Posterior vena cava (tissue), 2 donors: ENCODE data around the gene PTPRH. TPM values are rescaled to one million over a fixed set of nuclear protein-coding genes. Genes with fewer than 3 reads are reported as not detected.

Source experiments
- DNase-seq: peaks from one replicate; pipeline ENCODE4 v3.0.0-alpha.2; 2020; ENCODE audit warnings: low spot score
- intact Hi-C, 2 donors: fragments of 100-400 bp; cut with DNase I; formaldehyde crosslinking; loops; one replicate each; pipeline versions ENCODE4 v1.14.1 to v1.14.2; 2022 to 2023
- total RNA-seq, 2 donors: library from RNA; stranded (reverse); fragmentation: NEBNext Ultra II Directional; extraction: Animal tissue kit (Norgen Biotek cat#: 25700); gene quantifications; one replicate each; pipeline ENCODE4 v1.2.1, GENCODE V29; 2021
- donor health status: DM: yes; HTN: yes; CAD: no.
- donor health status: DM: yes; HTN: yes; CAD: no.

PTPRH gene
- total RNA-seq, 2 donors from 2014 or later: 0.81 to 1.6 TPM

DNA sequence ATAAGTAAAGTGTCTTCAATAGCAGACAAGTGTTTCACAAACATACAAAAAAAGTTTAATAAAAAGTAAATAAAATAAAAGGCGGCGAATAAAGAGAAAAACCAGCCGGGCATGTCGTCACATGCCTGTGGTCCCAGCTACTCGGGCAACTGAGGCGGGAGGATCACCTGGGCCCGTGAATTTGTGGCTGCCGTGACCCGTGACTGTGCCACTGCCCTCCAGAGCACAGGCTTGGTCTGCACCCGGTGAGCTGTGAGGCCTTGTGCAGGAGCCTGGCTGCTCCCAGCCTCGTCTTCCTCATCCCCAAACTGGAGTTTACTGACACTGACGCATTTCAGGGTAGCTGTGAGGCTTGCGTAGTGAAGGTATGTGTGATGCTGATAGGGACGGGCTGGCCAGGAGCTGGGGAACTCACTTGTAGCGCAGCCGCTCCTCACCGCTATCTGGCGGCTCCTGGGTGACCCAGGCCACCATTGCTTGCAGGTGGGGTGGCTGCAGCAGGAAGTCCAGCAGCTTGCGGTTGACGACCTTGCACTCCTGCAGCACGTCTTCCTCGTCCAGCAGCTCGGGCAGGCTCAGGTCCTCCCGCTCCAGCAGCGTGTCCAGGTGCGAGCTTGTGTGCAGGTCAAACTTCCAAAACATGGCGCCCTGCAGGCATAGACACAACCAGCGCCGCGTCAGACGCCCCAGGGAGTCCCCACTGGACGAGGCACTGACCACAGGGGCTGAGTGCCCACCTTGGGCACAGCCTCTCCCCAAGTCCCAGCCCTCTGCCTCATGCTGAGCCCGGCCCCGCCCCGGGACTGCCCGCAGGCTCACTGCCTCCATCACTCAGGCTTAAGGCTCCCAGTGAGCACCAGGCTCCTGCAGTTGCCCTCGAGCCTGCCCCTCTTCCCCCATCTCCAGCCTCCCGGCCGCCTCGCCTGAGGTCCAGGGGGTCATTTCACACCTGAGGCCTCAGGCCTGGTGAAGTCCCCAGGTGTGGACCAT is 37.5 kb upstream of the PTPRH start:
- DNase-seq: no peak
- intact Hi-C loops: no loop called here

DNA sequence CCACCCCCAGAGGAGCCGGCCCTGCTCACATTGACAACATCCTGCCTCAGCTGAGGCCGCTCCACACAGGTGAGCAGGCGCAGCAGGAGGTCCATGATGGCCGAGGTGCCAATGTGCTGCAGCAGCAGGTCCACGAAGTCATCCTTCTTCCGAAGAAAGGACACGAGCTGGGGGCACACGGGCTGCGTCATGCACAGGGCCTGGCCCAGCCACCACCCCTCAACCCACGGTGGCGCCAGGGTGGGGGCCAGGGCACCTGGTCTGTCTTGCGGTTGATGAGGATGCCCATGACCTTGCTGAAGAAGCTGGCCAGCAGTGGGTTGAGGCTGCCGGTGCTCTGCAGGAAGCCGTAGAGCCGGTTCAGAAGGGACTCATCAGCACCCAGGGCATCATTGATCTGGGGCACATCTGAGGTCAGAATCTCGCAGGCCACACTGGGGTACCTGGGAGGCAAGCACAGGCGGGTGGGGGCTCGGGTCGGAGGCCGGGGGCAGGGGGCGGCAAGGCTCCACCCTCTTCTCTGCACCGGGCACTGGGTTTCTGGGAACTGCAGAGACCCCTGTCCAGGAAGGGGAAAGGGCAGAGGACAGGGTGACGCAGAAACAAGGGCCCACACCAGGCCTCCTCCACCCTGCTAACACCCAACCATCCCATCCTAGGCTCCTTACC is 36.1 kb upstream of the PTPRH start:
- intact Hi-C loops: no loop called here
- no peak for DNase-seq

DNA sequence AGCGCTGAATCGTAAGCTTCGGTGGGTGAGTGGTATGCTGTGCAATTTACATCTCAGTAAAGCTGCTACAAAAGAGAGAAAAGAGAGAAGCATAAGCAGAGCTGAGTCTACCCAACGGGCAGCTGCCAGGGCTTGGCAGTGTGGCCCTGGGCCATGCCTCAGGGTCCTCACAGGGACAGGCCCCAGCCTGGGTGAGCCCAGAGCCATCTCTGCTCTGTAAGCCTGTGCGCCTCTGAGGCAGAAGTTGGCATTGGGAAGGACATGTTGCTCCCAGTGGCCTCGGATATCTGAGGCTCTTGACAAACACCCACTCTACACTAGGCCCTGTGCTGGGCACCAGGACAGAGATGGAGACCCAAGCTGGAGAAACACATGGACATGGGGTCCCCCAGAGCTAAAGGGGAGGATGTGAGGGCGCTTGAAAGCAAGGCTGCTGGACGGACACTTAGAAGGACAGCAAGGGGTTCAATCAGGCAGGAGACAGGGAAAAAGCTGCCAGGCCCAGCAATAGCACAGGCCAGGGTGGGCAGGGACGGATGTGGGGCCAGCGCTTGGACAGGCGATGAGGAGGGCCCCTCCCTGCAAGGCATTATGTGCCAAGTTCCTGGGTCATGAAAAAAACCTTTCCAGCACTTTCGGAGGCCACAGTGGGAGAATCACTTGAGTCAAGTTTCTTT is 34.8 kb upstream of the PTPRH start:
- intact Hi-C loops: no loop called here
- no peak for DNase-seq

DNA sequence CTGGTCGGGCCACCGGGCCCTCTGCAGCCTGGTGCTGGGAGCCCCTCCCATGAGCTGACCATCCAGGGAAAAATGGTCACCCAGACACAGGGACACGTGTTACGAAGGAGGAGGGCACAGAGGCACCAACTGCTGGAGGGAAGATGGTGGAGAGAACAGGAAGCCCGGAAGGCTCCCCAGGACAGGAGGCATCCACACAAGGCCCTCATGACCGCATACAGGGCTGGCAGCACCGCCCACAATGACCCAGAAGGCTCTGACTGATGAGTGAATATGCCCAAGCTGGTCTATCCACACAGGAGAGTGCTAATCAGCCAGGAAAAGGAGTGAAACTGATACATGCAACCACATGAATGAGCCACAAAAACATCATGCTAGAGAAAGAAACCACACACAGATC is 33.2 kb upstream of the PTPRH start:
- no peak for DNase-seq
- intact Hi-C loops: no loop called here

DNA sequence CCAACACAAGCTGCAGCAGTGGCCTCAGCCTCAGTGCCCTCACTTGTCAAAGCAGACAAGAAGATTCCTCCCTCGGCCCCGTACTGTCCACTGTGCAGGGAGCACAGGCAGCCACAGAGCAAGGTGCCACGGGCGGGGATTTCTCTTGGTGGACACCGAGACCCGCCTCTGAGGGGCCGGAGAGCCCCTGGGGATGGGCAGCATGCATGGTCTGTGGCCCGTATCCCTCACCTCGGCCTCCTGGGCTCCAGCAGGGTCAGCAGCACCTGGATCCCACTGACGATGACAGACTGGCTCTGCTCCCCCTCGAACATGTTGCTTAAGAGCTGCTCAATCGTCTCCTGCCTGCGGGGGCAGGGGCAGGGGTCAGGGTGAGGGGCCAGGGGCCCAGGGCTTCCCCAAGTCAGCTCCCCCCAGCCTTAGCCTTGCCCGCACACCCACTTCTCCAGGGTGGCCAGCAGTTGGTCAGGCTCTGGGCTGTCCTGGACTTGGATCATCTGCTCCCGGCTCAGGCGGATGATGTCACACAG is 32.7 kb upstream of the PTPRH start:
- intact Hi-C loops: no loop called here
- DNase-seq: no peak

DNA sequence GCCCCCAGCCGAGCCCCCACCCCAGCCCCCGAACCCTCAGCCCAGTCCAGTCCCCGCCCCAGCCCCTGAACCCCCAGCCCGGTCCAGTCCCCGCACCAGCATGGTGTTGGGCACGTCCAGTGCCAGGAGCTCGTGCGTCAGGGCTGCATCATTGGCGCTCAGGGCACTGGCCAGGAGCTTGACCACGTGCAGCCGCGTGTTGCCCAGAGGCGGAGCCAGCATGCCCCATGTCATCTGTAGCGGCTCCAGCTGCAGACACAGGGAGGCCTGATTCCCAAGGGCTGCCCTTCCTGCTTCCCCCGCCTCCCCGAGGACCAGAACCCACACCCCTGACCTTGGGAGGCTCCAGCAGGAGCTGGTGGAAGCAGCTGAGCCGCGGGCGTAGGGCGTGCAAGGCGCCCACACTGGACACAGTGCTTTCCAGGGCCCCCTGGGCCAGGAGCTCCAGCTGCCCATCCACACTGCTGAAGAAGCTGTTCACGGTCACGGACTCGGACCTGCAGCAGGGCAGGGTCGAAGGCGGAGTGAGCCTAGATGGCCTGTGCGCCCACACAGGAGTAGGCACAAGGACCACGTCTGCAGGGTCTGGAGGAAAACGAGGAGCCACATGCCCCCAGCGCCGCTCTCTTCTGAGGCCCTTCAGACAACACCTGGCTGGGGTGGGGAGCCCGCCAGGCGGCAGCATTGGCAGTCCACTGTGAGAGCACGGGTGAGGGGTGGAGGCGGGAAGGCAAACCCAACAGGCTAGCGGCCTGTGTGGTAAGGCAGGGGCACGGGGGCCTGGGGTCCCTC is 32.0 kb upstream of the PTPRH start:
- intact Hi-C loops: no loop called here
- DNase-seq: no peak

DNA sequence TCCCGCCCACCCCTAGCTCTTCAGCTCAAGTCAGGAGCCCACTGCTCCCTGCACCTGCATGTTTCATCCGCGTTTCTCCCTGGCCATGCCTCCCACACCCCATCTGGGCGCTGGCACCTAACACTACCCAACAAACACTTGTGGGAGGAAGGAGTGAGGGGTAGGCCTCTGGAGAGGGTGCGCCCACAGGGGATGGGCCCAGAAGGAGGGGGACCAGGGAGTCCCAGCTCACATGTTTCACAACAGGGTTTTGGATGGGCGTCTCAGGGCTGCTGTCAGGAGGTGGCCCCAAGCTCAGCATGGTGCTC is 31.4 kb upstream of the PTPRH start:
- DNase-seq: no peak
- intact Hi-C loops: no loop called here

DNA sequence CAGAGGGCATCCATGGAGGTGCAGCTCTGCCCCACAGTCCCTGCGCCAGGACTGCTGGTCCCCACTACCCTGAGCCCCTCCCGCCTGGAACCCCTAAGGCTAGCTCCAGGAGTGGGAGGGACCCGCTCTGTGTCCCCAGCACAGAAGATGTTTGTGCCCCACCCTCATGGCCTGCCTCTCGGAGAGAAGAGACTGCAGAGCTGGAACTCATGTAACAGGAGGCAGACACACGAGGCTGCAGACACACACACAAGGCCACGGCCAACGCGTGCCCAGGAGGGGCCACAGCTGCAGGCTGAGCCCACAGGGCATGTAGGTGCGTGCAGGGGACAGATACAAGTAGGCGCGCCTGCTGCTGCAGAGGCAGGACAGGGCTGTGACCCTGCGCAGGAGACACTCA is 29.7 kb upstream of the PTPRH start:
- peak; percentile 78 for DNase-seq
- intact Hi-C loops: no loop called here

DNA sequence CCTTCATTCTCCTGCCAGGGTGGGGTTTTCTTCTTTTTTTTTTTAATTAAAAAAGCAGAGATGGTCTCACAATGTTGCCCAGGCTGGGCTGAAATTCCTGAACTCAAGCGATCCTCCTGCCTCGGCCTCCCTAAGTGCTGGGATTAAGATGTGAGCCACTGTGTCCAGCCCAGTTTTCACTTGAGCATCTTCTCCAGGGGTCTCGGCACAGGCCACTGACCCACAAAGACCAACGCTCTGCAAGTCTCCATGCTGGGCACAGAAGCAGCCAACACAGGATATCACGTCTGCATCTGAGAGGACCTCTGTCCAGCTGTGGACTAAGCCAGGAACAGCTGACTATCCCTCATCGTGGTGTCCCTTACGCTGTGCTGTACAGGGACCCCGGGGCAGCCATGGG is 28.7 kb upstream of the PTPRH start:
- intact Hi-C loops: no loop called here
- DNase-seq: no peak

DNA sequence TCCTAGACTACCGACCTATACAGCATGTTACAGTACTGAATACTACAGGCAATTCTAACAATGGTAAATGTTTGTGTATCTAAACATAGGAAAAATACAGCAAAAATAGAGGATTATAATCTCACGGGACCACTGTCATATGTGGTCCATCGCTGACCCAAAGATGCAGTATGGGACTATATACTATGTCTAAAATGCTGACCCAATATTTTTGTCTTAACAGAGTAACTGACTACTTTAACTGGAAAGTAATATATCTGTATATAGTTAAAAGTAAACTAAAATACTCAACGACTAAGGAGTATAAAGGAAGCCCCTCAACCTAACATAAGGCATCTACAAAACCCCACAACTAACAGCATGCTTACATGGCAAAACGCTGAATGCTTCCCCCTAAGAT is 23.7 kb upstream of the PTPRH start:
- no peak for DNase-seq
- intact Hi-C loops: no loop called here

DNA sequence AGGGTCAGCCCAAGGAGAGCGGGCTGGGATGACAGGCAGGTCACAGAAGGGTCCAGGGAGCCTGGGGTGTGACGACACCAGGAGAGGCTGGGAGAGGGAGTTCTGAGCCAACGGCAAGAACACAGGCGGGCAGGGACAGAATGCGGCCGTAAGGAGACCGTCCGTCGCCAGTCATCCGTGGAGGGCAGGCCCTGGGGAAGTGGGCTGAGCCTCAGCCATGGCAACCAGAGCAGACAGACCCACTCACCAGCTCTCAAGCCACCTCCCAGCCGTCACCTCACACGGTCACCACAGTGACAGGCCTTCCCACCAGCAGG is 22.9 kb upstream of the PTPRH start:
- DNase-seq: peak; percentile 67
- intact Hi-C loops: no loop called here

DNA sequence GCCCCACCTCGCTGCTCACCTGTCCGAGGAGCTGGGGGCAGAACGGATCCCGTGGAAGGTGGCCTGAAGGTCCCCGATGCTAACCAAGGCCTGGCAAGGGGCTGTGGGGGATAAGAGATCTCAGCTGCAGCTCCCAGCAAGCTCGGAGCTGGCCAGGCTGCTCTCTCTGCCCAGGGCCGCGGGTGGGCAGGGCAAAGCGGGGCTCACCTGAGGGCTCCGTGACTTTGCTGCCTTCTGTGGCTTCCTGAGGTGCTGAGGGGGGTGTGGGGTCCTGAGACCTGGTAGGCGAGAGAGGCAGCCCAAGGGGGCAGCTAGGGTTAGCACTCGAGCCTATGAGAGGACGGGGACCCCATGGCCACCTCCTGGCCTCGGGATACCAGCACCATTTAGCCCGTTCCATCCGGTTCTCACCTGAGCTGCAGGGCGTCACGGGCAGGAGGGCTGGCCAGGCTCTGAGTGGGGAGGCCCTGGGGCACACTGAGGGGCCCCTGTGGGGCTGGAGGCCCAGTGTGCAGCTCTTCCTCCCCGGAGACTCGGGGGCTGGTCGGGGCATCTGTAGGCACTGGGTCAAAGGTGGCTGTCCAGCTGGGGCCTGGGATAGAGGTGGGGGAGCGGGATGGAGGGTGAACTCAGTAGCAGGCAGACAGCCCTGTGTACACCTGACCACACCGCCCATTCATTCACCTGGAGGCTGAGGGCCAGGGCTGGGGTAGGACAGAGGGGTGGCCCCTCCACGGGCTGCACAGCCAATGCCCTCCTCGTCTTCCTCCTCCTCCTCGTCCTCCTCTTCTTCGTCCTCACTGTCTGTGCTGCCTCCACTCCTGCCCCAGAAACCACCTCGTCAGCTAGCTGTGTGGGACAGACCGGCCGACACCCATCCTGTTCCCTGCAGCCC is 22.3 kb upstream of the PTPRH start:
- intact Hi-C loops: no loop called here
- DNase-seq: no peak

DNA sequence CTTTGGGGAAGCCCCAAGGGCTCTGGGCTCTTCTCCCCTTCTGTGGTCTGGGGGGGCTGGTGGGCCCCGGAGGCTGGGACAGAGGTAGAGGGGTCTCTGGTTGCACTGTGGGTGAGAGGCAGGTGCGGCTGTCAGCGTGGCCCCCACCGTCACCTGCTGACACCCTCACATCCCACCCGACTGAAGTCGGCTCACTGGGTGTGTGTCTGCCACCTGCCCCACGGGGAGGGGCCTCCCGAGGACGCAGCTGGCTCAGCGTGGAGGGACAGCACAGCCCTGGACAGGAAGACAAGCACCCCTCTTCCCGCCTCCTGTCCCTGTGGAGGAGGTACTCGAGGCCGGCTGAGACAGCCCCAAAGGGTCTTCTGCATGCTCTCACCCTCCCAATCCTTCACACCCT is 21.5 kb upstream of the PTPRH start:
- no peak for DNase-seq
- intact Hi-C loops: no loop called here

DNA sequence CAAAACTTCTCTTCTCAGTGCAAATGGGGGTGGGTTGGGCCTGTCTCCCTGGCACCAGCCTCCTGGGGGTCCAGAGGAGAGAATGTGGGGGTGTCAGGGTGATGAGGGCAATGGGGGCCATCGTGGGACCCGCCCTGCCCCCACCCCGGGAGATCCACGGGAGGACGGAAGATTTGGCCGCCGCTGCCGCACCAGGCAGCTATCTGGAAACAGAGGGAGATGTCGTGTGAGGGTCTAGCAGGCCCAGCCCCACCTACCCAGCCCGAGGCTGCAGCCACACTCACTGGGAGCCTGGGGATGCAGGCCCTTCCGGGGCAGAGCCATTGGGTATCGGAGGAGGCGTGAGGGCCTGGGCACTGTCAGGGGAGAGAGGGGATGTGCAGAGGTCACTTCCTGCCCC is 21.0 kb upstream of the PTPRH start:
- intact Hi-C loops: no loop called here
- DNase-seq: no peak

DNA sequence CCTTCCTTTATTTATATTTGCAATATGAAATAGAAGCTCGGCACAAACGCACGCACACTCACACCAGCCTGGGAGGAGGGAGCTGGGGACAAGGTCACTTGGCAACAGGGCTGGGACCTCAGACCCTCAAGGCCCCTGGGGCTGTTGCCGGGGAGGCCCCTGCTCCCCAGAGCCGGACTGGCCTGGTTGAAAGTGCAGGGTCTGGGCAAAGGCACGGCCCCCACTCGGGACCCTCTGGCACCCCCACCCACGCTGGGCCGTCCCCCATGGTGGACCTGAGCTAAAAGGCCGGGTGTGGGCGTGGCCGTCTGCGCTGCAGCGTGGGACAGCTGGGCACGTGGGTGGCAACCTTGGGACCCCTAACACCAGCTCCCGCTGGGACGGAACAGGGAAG is 20.5 kb upstream of the PTPRH start:
- intact Hi-C loops: no loop called here
- DNase-seq: no peak

DNA sequence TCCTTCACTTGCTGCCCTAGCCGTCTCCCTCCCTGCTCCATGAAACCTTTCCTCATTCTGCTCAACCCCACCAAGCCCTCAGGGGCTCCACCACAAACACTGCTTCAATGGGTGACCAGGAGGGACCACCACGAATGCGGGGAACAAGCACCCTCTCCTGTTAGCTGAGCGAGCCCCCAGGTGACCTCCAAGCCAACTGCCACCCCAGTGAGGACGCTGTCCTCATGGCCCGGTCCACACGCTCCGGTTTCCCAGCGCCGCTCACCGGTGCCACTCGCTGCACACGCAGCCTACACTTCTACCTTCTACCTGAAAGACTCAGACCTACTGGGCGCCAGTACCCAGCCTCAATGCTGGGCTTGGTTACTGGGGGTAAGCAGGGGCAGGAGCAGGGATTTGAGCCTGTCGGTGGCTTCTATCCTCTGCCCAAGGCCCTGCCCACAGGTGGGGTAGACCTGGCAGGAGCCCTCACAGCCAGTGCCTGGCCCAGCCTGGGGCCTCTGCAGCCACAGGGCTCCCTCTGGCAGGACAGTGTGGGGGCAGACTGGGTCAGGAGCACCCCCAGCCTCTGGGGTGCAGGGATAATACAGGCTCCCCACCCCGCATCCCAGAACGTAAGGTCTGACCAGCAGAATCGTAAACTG is 20.0 kb upstream of the PTPRH start:
- DNase-seq: no peak
- intact Hi-C loops: no loop called here

DNA sequence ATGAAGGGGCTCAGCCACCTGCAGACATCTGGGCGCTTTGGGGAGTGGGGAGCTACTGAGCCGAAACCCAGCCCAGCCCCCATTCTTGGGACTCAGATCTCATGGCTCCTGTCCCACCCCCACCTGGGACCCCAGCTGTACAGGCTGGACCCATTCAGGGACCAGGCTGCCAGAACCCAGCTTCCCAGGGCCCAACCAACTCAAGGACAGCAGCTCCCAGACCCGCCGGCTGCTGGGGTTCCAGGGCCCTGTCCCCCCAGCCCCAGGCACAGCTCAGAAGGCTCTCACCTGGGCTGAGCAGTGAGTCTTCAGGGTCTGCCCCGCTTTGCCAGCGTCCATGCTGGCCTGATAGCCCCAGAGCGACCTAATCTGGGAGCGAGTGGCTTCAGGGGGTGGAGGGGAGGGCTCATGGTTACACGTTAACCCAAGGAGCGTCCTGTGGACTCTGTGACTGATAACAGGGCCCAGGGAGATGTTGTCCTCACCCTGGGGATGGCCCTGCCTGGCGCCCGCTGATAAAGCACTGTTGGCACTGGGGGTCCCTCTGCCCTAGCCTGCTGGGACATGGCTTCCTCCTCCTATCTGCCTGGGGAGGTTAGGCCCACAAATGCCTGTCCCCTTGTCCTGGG is 19.2 kb upstream of the PTPRH start, which contains the start of gene TMEM86B:
Gene TMEM86B (minus strand): TSS at position 361 of the 629 bp plus-strand sequence. CDS start 22 bp downstream, at position 339.
- no peak for DNase-seq
- intact Hi-C loops: no loop called here

DNA sequence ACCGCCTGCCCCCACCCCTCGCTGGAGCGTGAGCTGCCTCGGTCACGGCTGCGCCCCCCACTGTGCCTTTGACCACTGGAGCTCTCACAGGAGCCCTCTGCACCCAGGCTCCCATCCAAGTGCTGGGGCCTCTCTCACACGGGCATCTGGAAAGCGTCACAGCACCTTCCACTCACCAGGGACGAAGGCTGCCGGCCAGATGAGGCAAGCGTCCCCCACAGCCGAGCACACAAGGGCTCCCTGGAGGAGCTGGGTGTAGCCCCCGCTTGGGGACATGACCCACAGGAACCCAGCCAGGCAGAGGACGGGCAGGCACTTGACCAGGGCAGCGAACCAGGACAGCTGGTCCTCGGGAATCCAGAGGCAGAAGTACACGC is 18.7 kb upstream of the PTPRH start:
- intact Hi-C loops: no loop called here
- DNase-seq: no peak
